WTC11 (cell line): Measurements from ENCODE around the gene MEX3D. TPM values are rescaled to one million over a fixed set of nuclear protein-coding genes. Genes with fewer than 3 reads are reported as not detected.

Experiments used
- ATAC-seq: fragments of 200-7000 bp; cut with Tn5 transposase; 2 replicates; pipeline ENCODE4 v1.10.0; 2021; ENCODE audit warnings: mild to moderate bottlenecking, moderate library complexity
- CTCF ChIA-PET: fragments of 300-600 bp; sonication (Branson Sonifier 250); formaldehyde crosslinking; loops from one replicate; lab custom pipeline; 2021; ENCODE audit warnings: antibody characterized with exemption; lab: Charles Lee
- POLR2A ChIA-PET: fragments of 350-600 bp; sonication (Branson Sonifier 250); formaldehyde crosslinking; loops from one replicate; lab custom pipeline; 2021; ENCODE audit warnings: antibody characterized with exemption; lab: Charles Lee
- DNase-seq: peaks from one replicate; pipeline ENCODE4 v3.0.0; 2021; ENCODE audit warnings: low spot score
- H3K27ac Mint-ChIP-seq: 2 replicates; pipeline ENCODE4 v1.8.0; 2021; ENCODE audit warnings: mixed read lengths
- H3K27me3 Mint-ChIP-seq: 2 replicates; pipeline ENCODE4 v1.8.0; 2021; ENCODE audit warnings: low read depth, mild to moderate bottlenecking, moderate library complexity, mixed read lengths
- H3K36me3 Mint-ChIP-seq: 2 replicates; pipeline ENCODE4 v1.8.0; 2021; ENCODE audit warnings: mixed read lengths
- H3K4me1 Mint-ChIP-seq: 2 replicates; pipeline ENCODE4 v1.8.0; 2022; ENCODE audit warnings: mixed read lengths
- H3K4me3 Mint-ChIP-seq: 2 replicates; pipeline ENCODE4 v1.8.0; 2021; ENCODE audit warnings: mild to moderate bottlenecking, moderate library complexity, mixed read lengths
- H3K9me3 Mint-ChIP-seq: 2 replicates; pipeline ENCODE4 v1.8.0; 2021; ENCODE audit warnings: mixed read lengths
- EMX1 ChIP-seq: fragments of 250-450 bp; sonication (Bioruptor Pico); IDR thresholded peaks from 2 replicates; pipeline ENCODE4 v1.8.0; 2021; ENCODE audit warnings: mild to moderate bottlenecking
- NFATC4 ChIP-seq: fragments of 250-450 bp; sonication (Bioruptor Pico); IDR thresholded peaks from 2 replicates; pipeline ENCODE4 v1.9.0; 2021; ENCODE audit warnings: mild to moderate bottlenecking
- NFE2L1 ChIP-seq: sonication (generic); formaldehyde crosslinking; IDR thresholded peaks from 2 replicates; pipeline ENCODE4 v1.8.1; 2023; ENCODE audit warnings: missing genetic modification reagents
- RORB ChIP-seq: fragments of 250-450 bp; sonication (Bioruptor Pico); IDR thresholded peaks from 2 replicates; pipeline ENCODE4 v1.9.0; 2021; ENCODE audit warnings: mild to moderate bottlenecking
- SMAD3 ChIP-seq: sonication (generic); formaldehyde crosslinking; IDR thresholded peaks from 2 replicates; pipeline ENCODE4 v1.8.0; 2022; ENCODE audit warnings: missing genetic modification reagents, mild to moderate bottlenecking, borderline replicate concordance
- SOX15 ChIP-seq: fragments of 250-450 bp; sonication (Bioruptor Pico); IDR thresholded peaks from 2 replicates; pipeline ENCODE4 v1.9.0; 2021; ENCODE audit warnings: mild to moderate bottlenecking
- TEAD1 ChIP-seq: sonication (generic); formaldehyde crosslinking; IDR thresholded peaks from 2 replicates; pipeline ENCODE4 v1.8.0; 2022; ENCODE audit warnings: mild to moderate bottlenecking, missing genetic modification reagents
- TEAD4 ChIP-seq: sonication (generic); formaldehyde crosslinking; IDR thresholded peaks from 2 replicates; pipeline ENCODE4 v1.8.0; 2022; ENCODE audit warnings: mild to moderate bottlenecking, missing genetic modification reagents
- ZBTB21 ChIP-seq: sonication (generic); formaldehyde crosslinking; IDR thresholded peaks from 2 replicates; pipeline ENCODE4 v1.8.1; 2023; ENCODE audit warnings: mild to moderate bottlenecking, missing genetic modification reagents, borderline replicate concordance
- ZNF396 ChIP-seq: fragments of 250-450 bp; sonication (Bioruptor Pico); IDR thresholded peaks from 2 replicates; pipeline ENCODE4 v1.8.0; 2021; ENCODE audit warnings: mild to moderate bottlenecking, moderate library complexity, borderline replicate concordance
- ZNF423 ChIP-seq: fragments of 250-450 bp; sonication (Bioruptor Pico); IDR thresholded peaks from 2 replicates; pipeline ENCODE4 v2.1.2; 2022; ENCODE audit warnings: mild to moderate bottlenecking, moderate library complexity
- total RNA-seq: library from RNA; stranded (reverse); gene quantifications from 3 replicates; pipeline ENCODE4 v1.2.3, GENCODE V29; 2021
- TF ChIP-seq, protein P1 (sequence below): sonication (generic); formaldehyde crosslinking; IDR thresholded peaks from 2 replicates; pipeline ENCODE4 v1.8.1; 2022; ENCODE audit warnings: low read depth, missing genetic modification reagents, borderline replicate concordance
- TF ChIP-seq, protein P2 (sequence below): fragments of 250-450 bp; sonication (Bioruptor Pico); IDR thresholded peaks from 2 replicates; pipeline ENCODE4 v1.9.0; 2021; ENCODE audit warnings: mild to moderate bottlenecking
- TF ChIP-seq, protein P3 (sequence below): sonication (generic); formaldehyde crosslinking; IDR thresholded peaks from 2 replicates; pipeline ENCODE4 v1.8.0; 2023; ENCODE audit warnings: missing genetic modification reagents
- TF ChIP-seq, protein P4 (sequence below): sonication (generic); formaldehyde crosslinking; IDR thresholded peaks from 2 replicates; pipeline ENCODE4 v1.8.1; 2023; ENCODE audit warnings: mild to moderate bottlenecking, missing genetic modification reagents, borderline replicate concordance
- TF ChIP-seq, protein P5 (sequence below): sonication (generic); formaldehyde crosslinking; IDR thresholded peaks from 2 replicates; pipeline ENCODE4 v1.8.1; 2022; ENCODE audit warnings: low read depth, mild to moderate bottlenecking, moderate library complexity, missing genetic modification reagents, borderline replicate concordance
- TF ChIP-seq, protein P6 (sequence below): sonication (generic); formaldehyde crosslinking; IDR thresholded peaks from 2 replicates; pipeline ENCODE4 v1.8.0; 2022; ENCODE audit warnings: mild to moderate bottlenecking, missing genetic modification reagents
- TF ChIP-seq, protein P7 (sequence below): sonication (generic); formaldehyde crosslinking; conservative IDR thresholded peaks from 2 replicates; pipeline ENCODE4 v1.8.1; 2023; ENCODE audit warnings: mild to moderate bottlenecking, low read depth, missing genetic modification reagents, moderate library complexity
- TF ChIP-seq, protein P8 (sequence below): sonication (generic); formaldehyde crosslinking; IDR thresholded peaks from 2 replicates; pipeline ENCODE4 v1.8.0; 2022; ENCODE audit warnings: mild to moderate bottlenecking, missing genetic modification reagents

Gene MEX3D
- total RNA-seq, 1 experiment from 2014 or later, result 69.5 TPM

DNA sequence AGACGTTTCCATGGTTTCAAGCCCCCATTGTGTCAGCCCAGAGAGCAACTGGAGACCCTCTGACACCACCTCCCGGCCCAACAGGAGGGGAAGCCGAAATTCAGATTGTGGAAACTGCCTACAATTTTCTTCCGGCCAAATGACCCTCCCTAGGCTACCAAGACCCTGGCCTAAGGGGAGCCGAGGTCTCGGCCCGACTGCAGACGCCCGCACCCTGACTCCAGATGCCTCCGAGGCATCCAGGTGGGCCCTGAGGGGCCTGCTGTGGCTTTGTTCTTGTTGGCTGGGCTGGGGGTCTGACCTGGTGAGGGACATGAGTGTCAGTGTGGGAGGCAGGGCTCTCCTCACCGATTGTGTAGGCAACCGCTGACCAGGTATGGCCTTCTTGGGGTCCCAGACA, 9.6 kb downstream of the MEX3D start:
- Mint-ChIP-seq H3K27ac (peak overlapping the region; percentile 45; the same call in 1 of the 2 replicates), H3K36me3 (peaks cover 2% of the 10 kb centered on the region; the same call in 1 of the 2 replicates), H3K27me3 (no peaks in the 10 kb centered on the region), H3K4me1 (no peaks in the 10 kb centered on the region), H3K9me3 (no peaks in the 10 kb centered on the region), H3K4me3 (no peak overlapping the region)
- ATAC-seq (no peak), DNase-seq (no peak)
- ChIA-PET CTCF (interaction anchor here (1.1 kb wide), 1 partner anchor 13 kb away, joined by 3 read pairs; no protein-coding TSS in a partner anchor), POLR2A (no interaction called here)
- TF ChIP-seq TEAD4 (CRISPR knock-in tag) (no peak), NFE2L1 (no peak), TEAD1 (CRISPR knock-in tag) (no peak), RORB (no peak), ZNF396 (CRISPR knock-in tag) (no peak), SMAD3 (CRISPR knock-in tag) (no peak), ZNF423 (no peak), EMX1 (CRISPR knock-in tag) (no peak), NFATC4 (no peak)
- TF ChIP-seq, protein P1, sequence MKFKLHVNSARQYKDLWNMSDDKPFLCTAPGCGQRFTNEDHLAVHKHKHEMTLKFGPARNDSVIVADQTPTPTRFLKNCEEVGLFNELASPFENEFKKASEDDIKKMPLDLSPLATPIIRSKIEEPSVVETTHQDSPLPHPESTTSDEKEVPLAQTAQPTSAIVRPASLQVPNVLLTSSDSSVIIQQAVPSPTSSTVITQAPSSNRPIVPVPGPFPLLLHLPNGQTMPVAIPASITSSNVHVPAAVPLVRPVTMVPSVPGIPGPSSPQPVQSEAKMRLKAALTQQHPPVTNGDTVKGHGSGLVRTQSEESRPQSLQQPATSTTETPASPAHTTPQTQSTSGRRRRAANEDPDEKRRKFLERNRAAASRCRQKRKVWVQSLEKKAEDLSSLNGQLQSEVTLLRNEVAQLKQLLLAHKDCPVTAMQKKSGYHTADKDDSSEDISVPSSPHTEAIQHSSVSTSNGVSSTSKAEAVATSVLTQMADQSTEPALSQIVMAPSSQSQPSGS (CRISPR knock-in tag), result no peak
- TF ChIP-seq, protein P2, sequence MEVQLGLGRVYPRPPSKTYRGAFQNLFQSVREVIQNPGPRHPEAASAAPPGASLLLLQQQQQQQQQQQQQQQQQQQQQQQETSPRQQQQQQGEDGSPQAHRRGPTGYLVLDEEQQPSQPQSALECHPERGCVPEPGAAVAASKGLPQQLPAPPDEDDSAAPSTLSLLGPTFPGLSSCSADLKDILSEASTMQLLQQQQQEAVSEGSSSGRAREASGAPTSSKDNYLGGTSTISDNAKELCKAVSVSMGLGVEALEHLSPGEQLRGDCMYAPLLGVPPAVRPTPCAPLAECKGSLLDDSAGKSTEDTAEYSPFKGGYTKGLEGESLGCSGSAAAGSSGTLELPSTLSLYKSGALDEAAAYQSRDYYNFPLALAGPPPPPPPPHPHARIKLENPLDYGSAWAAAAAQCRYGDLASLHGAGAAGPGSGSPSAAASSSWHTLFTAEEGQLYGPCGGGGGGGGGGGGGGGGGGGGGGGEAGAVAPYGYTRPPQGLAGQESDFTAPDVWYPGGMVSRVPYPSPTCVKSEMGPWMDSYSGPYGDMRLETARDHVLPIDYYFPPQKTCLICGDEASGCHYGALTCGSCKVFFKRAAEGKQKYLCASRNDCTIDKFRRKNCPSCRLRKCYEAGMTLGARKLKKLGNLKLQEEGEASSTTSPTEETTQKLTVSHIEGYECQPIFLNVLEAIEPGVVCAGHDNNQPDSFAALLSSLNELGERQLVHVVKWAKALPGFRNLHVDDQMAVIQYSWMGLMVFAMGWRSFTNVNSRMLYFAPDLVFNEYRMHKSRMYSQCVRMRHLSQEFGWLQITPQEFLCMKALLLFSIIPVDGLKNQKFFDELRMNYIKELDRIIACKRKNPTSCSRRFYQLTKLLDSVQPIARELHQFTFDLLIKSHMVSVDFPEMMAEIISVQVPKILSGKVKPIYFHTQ (CRISPR knock-in tag), result no peak
- TF ChIP-seq, protein P3, sequence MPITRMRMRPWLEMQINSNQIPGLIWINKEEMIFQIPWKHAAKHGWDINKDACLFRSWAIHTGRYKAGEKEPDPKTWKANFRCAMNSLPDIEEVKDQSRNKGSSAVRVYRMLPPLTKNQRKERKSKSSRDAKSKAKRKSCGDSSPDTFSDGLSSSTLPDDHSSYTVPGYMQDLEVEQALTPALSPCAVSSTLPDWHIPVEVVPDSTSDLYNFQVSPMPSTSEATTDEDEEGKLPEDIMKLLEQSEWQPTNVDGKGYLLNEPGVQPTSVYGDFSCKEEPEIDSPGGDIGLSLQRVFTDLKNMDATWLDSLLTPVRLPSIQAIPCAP (CRISPR knock-in tag), result no peak
- TF ChIP-seq, protein P4, sequence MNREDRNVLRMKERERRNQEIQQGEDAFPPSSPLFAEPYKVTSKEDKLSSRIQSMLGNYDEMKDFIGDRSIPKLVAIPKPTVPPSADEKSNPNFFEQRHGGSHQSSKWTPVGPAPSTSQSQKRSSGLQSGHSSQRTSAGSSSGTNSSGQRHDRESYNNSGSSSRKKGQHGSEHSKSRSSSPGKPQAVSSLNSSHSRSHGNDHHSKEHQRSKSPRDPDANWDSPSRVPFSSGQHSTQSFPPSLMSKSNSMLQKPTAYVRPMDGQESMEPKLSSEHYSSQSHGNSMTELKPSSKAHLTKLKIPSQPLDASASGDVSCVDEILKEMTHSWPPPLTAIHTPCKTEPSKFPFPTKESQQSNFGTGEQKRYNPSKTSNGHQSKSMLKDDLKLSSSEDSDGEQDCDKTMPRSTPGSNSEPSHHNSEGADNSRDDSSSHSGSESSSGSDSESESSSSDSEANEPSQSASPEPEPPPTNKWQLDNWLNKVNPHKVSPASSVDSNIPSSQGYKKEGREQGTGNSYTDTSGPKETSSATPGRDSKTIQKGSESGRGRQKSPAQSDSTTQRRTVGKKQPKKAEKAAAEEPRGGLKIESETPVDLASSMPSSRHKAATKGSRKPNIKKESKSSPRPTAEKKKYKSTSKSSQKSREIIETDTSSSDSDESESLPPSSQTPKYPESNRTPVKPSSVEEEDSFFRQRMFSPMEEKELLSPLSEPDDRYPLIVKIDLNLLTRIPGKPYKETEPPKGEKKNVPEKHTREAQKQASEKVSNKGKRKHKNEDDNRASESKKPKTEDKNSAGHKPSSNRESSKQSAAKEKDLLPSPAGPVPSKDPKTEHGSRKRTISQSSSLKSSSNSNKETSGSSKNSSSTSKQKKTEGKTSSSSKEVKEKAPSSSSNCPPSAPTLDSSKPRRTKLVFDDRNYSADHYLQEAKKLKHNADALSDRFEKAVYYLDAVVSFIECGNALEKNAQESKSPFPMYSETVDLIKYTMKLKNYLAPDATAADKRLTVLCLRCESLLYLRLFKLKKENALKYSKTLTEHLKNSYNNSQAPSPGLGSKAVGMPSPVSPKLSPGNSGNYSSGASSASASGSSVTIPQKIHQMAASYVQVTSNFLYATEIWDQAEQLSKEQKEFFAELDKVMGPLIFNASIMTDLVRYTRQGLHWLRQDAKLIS (CRISPR knock-in tag), result no peak

DNA sequence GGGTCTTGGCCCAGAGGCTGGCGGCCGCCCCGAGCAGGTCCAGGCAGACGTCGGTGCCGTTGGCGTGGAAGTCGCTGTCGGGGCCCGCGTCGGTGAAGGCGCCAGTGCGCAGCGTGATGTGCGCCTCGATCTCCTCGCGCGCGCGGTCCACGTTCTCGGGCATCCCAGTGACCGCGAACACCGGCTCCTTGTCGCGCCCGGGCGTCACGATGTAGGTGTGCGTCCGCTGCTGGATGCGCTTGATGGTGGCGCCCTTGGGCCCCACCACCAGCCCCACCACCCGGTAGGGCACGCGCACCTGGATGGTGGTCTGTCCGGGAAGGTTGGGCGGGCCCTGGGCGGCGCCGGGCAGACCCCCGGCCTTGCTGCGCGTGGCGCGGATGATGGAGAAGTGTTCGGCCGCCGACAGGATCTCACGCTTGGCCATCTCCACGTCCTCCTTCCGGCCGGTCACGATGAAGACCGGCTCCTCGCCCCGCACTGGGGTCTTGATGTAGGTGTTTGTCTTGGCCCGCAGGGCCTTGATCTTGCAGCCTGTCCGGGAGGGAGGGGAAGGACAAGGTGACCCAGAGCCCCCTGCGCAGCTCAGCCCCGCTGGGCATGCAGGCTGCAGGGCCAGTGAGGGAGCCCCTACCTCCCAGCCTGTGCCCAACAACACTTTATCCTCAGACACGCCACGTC, 11.6 kb downstream of the MEX3D start:
- ATAC-seq (no peak), DNase-seq (no peak)
- Mint-ChIP-seq H3K27me3 (no peaks in the 10 kb centered on the region), H3K9me3 (no peaks in the 10 kb centered on the region), H3K27ac (no peak overlapping the region), H3K36me3 (no peaks in the 10 kb centered on the region), H3K4me3 (no peak overlapping the region), H3K4me1 (no peaks in the 10 kb centered on the region)
- ChIA-PET CTCF (no interaction called here), POLR2A (no interaction called here)
- TF ChIP-seq SOX15 (CRISPR knock-in tag), result no peak
- TF ChIP-seq, protein P5, sequence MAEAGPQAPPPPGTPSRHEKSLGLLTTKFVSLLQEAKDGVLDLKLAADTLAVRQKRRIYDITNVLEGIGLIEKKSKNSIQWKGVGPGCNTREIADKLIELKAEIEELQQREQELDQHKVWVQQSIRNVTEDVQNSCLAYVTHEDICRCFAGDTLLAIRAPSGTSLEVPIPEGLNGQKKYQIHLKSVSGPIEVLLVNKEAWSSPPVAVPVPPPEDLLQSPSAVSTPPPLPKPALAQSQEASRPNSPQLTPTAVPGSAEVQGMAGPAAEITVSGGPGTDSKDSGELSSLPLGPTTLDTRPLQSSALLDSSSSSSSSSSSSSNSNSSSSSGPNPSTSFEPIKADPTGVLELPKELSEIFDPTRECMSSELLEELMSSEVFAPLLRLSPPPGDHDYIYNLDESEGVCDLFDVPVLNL (CRISPR knock-in tag), result no peak
- TF ChIP-seq, protein P6, sequence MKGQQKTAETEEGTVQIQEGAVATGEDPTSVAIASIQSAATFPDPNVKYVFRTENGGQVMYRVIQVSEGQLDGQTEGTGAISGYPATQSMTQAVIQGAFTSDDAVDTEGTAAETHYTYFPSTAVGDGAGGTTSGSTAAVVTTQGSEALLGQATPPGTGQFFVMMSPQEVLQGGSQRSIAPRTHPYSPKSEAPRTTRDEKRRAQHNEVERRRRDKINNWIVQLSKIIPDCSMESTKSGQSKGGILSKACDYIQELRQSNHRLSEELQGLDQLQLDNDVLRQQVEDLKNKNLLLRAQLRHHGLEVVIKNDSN, result no peak
- no peak for TF ChIP-seq ZBTB21
- TF ChIP-seq, protein P7, sequence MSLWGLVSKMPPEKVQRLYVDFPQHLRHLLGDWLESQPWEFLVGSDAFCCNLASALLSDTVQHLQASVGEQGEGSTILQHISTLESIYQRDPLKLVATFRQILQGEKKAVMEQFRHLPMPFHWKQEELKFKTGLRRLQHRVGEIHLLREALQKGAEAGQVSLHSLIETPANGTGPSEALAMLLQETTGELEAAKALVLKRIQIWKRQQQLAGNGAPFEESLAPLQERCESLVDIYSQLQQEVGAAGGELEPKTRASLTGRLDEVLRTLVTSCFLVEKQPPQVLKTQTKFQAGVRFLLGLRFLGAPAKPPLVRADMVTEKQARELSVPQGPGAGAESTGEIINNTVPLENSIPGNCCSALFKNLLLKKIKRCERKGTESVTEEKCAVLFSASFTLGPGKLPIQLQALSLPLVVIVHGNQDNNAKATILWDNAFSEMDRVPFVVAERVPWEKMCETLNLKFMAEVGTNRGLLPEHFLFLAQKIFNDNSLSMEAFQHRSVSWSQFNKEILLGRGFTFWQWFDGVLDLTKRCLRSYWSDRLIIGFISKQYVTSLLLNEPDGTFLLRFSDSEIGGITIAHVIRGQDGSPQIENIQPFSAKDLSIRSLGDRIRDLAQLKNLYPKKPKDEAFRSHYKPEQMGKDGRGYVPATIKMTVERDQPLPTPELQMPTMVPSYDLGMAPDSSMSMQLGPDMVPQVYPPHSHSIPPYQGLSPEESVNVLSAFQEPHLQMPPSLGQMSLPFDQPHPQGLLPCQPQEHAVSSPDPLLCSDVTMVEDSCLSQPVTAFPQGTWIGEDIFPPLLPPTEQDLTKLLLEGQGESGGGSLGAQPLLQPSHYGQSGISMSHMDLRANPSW (CRISPR knock-in tag), result no peak
- TF ChIP-seq, protein P8, sequence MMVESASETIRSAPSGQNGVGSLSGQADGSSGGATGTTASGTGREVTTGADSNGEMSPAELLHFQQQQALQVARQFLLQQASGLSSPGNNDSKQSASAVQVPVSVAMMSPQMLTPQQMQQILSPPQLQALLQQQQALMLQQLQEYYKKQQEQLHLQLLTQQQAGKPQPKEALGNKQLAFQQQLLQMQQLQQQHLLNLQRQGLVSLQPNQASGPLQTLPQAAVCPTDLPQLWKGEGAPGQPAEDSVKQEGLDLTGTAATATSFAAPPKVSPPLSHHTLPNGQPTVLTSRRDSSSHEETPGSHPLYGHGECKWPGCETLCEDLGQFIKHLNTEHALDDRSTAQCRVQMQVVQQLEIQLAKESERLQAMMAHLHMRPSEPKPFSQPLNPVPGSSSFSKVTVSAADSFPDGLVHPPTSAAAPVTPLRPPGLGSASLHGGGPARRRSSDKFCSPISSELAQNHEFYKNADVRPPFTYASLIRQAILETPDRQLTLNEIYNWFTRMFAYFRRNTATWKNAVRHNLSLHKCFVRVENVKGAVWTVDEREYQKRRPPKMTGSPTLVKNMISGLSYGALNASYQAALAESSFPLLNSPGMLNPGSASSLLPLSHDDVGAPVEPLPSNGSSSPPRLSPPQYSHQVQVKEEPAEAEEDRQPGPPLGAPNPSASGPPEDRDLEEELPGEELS, result no peak
